B cell (primary cell): ENCODE measurements around the gene SIPA1L2.

Experiments
- EZH2 ChIP-seq: IDR thresholded peaks from 2 replicates; pipeline ENCODE4 v1.6.1; 2012; ENCODE audit warnings: borderline replicate concordance, low read depth, mild to moderate bottlenecking, moderate library complexity, low read length; ENCODE audit not compliant: insufficient read depth, poor library complexity, severe bottlenecking
- TF ChIP-seq, protein P1 (sequence below): fragments of 200-600 bp; IDR thresholded peaks from one replicate; pipeline ENCODE4 v1.8.0; 2022; ENCODE audit warnings: antibody characterized with exemption, mild to moderate bottlenecking

DNA sequence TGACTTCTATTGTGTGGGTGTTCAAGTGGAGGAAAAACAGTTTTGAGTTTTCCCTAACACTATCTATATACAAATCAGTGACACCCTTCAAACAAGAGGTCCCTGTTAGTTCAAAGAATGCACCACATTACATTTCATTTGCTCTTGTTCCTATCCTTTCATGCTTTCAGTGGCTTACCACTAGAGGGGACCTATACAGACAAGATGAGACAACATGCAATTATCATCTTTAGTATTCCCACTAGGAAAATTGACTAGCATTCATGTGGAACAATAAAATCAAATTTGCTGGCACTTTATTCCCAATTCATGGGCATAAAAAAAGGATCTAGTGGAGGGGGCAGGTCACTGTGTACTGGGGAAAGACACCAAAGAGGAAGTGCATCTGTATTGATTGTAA is 13.3 kb upstream of the SIPA1L2 start:
- TF ChIP-seq, protein P1, sequence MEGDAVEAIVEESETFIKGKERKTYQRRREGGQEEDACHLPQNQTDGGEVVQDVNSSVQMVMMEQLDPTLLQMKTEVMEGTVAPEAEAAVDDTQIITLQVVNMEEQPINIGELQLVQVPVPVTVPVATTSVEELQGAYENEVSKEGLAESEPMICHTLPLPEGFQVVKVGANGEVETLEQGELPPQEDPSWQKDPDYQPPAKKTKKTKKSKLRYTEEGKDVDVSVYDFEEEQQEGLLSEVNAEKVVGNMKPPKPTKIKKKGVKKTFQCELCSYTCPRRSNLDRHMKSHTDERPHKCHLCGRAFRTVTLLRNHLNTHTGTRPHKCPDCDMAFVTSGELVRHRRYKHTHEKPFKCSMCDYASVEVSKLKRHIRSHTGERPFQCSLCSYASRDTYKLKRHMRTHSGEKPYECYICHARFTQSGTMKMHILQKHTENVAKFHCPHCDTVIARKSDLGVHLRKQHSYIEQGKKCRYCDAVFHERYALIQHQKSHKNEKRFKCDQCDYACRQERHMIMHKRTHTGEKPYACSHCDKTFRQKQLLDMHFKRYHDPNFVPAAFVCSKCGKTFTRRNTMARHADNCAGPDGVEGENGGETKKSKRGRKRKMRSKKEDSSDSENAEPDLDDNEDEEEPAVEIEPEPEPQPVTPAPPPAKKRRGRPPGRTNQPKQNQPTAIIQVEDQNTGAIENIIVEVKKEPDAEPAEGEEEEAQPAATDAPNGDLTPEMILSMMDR = no peak
- no peak for TF ChIP-seq EZH2
